HCT116 (cell line): ENCODE results near the gene SYCP1. TPM values are rescaled to one million over a fixed set of nuclear protein-coding genes. Genes with fewer than 3 reads are reported as not detected.

ENCODE experiments used
- ATAC-seq: fragments of 200-7000 bp; cut with Tn5 transposase; 2 replicates; pipeline ENCODE4 v1.9.1; 2020; ENCODE audit warnings: mild to moderate bottlenecking, moderate library complexity
- BruUV-seq: library from RNA; stranded (reverse); fragments of 400-500 nt; replicated peaks from 2 replicates; lab custom pipeline; 2021; lab: Mats Ljungman, UMichigan
- CTCF ChIA-PET: fragments of 300-600 bp; sonication (Branson Sonifier 250); formaldehyde crosslinking; loops from one replicate; lab custom pipeline; 2021; ENCODE audit warnings: antibody characterized with exemption; lab: Charles Lee
- POLR2A ChIA-PET: fragments of 300-600, 350-600 bp; sonication (Branson Sonifier 250); formaldehyde crosslinking; loops from one replicate; lab custom pipeline; 2021; ENCODE audit warnings: antibody characterized with exemption; lab: Charles Lee
- RAD21 ChIA-PET, 2 experiments: fragments of 300-600 bp; sonication (Branson Sonifier 250); formaldehyde crosslinking; loops; one replicate each; lab custom pipeline; 2023; ENCODE audit warnings: low total read pairs in 2 of 2; ENCODE audit not compliant: uncharacterized antibody in 2 of 2, unreplicated experiment in 2 of 2, low non-redundant PET in 1 of 2; lab: Charles Lee
- DNase-seq: peaks from one replicate; pipeline ENCODE4 v3.0.0-alpha.2; 2010; ENCODE audit warnings: low read depth, low spot score
- H2AFZ ChIP-seq: fragments of 200-600 bp; shearing (Covaris generic), sonication (generic); 2 replicates; pipeline ENCODE4 v1.6.1; 2017; ENCODE audit warnings: low read depth, mixed run types, mixed read lengths, antibody characterized with exemption, low read length; ENCODE audit not compliant: poor library complexity, severe bottlenecking
- H3K27ac ChIP-seq: 2 replicates; pipeline ENCODE4 v1.5.1; 2012; ENCODE audit warnings: low read depth, low read length
- H3K27me3 ChIP-seq: fragments of 200-600 bp; sonication (generic); 2 replicates; pipeline ENCODE4 v1.6.1; 2016; ENCODE audit warnings: mixed run types, low read length, mixed read lengths; ENCODE audit not compliant: insufficient read depth
- H3K36me3 ChIP-seq, 2 experiments: fragments of 200-500 bp in 1 of 2; fragments of 200-600 bp in 1 of 2; sonication (Bioruptor generic) in 1 of 2; sonication (generic) in 1 of 2; 2 replicates each; pipeline versions ENCODE4 v1.5.1 to v1.6.1; 2014 to 2016; ENCODE audit warnings: low read length in 2 of 2, inconsistent platforms in 1 of 2, mixed read lengths in 1 of 2, mixed run types in 1 of 2; ENCODE audit not compliant: insufficient read depth in 2 of 2, control insufficient read depth in 1 of 2
- H3K4me1 ChIP-seq, 2 experiments: fragments of 200-600 bp in 1 of 2; sonication (generic) in 1 of 2; 2 replicates each; pipeline versions ENCODE4 v1.5.1 to v1.6.1; 2012 to 2017; ENCODE audit warnings: low read length in 2 of 2, inconsistent platforms in 1 of 2, mild to moderate bottlenecking in 1 of 2, mixed read lengths in 1 of 2, mixed run types in 1 of 2, moderate library complexity in 1 of 2; ENCODE audit not compliant: insufficient read depth in 2 of 2, control insufficient read depth in 1 of 2
- H3K4me2 ChIP-seq: fragments of 200-600 bp; sonication (generic); 2 replicates; pipeline ENCODE4 v1.6.1; 2017; ENCODE audit warnings: mixed run types, low read length, mixed read lengths
- H3K4me3 ChIP-seq, 2 experiments: fragments of 200-600 bp in 1 of 2; sonication (generic) in 1 of 2; replicated peaks in 1 of 2; 2 replicates each; pipeline ENCODE4 v1.5.1; 2011 to 2016; ENCODE audit warnings: low read length in 2 of 2, control low read depth in 1 of 2, low read depth in 1 of 2, mild to moderate bottlenecking in 1 of 2, mixed read lengths in 1 of 2, mixed run types in 1 of 2
- H3K79me2 ChIP-seq: fragments of 200-600 bp; sonication (generic); 2 replicates; pipeline ENCODE4 v1.6.1; 2017; ENCODE audit warnings: mild to moderate bottlenecking, mixed run types, low read length, moderate library complexity, mixed read lengths; ENCODE audit not compliant: insufficient read depth
- H3K9ac ChIP-seq: fragments of 200-600 bp; sonication (generic); 2 replicates; pipeline ENCODE4 v1.6.1; 2016; ENCODE audit warnings: low read length, mixed read lengths
- H3K9me2 ChIP-seq: fragments of 200-600 bp; sonication (generic), shearing (Covaris generic); 2 replicates; pipeline ENCODE4 v1.6.1; 2017; ENCODE audit warnings: mixed run types, mild to moderate bottlenecking, moderate library complexity; ENCODE audit not compliant: insufficient read depth
- H3K9me3 ChIP-seq, 2 experiments: fragments of 200-500 bp in 1 of 2; fragments of 200-600 bp in 1 of 2; sonication (Bioruptor generic) in 1 of 2; sonication (generic) in 1 of 2; 2 replicates each; pipeline ENCODE4 v1.6.1; 2014 to 2017; ENCODE audit warnings: low read length in 2 of 2, mixed read lengths in 2 of 2, inconsistent platforms in 1 of 2, low read depth in 1 of 2, mild to moderate bottlenecking in 1 of 2, mixed run types in 1 of 2, moderate library complexity in 1 of 2; ENCODE audit not compliant: control insufficient read depth in 1 of 2, insufficient read depth in 1 of 2
- H4K20me1 ChIP-seq: fragments of 200-600 bp; sonication (generic), shearing (Covaris generic); 2 replicates; pipeline ENCODE4 v1.6.1; 2017; ENCODE audit warnings: mixed run types, mild to moderate bottlenecking, moderate library complexity; ENCODE audit not compliant: insufficient read depth
- CBX3 ChIP-seq: IDR thresholded peaks from 2 replicates; pipeline ENCODE4 v1.6.1; 2012; ENCODE audit warnings: low read depth
- EGR1 ChIP-seq: IDR thresholded peaks from 2 replicates; pipeline ENCODE4 v1.6.1; 2012; ENCODE audit warnings: low read depth
- EZH2 ChIP-seq: fragments of 200-600 bp; sonication (generic); IDR thresholded peaks from 2 replicates; pipeline ENCODE4 v1.6.1; 2017; ENCODE audit warnings: antibody characterized with exemption, mixed run types
- EZH2phosphoT487 ChIP-seq: fragments of 200-600 bp; IDR thresholded peaks from 2 replicates; pipeline ENCODE4 v1.6.1; 2018; ENCODE audit warnings: antibody characterized with exemption, borderline replicate concordance
- FOSL1 ChIP-seq: IDR thresholded peaks from 2 replicates; pipeline ENCODE4 v1.6.1; 2012; ENCODE audit warnings: low read depth
- POLR2A ChIP-seq: IDR thresholded peaks from 2 replicates; pipeline ENCODE4 v1.7.0; 2011; ENCODE audit warnings: borderline replicate concordance; ENCODE audit not compliant: insufficient read depth, insufficient read length; ENCODE audit errors: extremely low read depth
- POLR2AphosphoS5 ChIP-seq: IDR thresholded peaks from 2 replicates; pipeline ENCODE4 v1.6.1; 2011; ENCODE audit warnings: mild to moderate bottlenecking, low read depth, low read length, moderate library complexity
- RAD21 ChIP-seq: IDR thresholded peaks from 2 replicates; pipeline ENCODE4 v1.6.1; 2012; ENCODE audit warnings: low read depth, mild to moderate bottlenecking
- SRF ChIP-seq: IDR thresholded peaks from 2 replicates; pipeline ENCODE4 v1.6.1; 2012; ENCODE audit warnings: low read depth
- TCF7L2 ChIP-seq: IDR thresholded peaks from 2 replicates; pipeline ENCODE4 v1.7.0; 2011; ENCODE audit warnings: borderline replicate concordance, inconsistent platforms; ENCODE audit not compliant: insufficient read depth, insufficient read length; ENCODE audit errors: extremely low read depth
- YY1 ChIP-seq: IDR thresholded peaks from 2 replicates; pipeline ENCODE4 v1.6.1; 2011; ENCODE audit warnings: low read length, low read depth, moderate library complexity, mild to moderate bottlenecking; ENCODE audit not compliant: insufficient replicate concordance; ENCODE audit errors: extremely low read depth
- intact Hi-C: fragments of 100-400 bp; cut with micrococcal nuclease; formaldehyde crosslinking; loops from 2 replicates; pipeline ENCODE4 v1.10.0; 2022
- total RNA-seq: library from RNA; stranded (reverse); gene quantifications from one replicate; pipeline ENCODE4 v1.2.1, GENCODE V29; 2021; ENCODE audit not compliant: unreplicated experiment
- TF ChIP-seq, protein P1 (sequence below): IDR thresholded peaks from 2 replicates; pipeline ENCODE4 v1.6.1; 2012
- TF ChIP-seq, protein P2 (sequence below): IDR thresholded peaks from 2 replicates; pipeline ENCODE4 v1.6.1; 2011; ENCODE audit warnings: mild to moderate bottlenecking, low read length, moderate library complexity; ENCODE audit not compliant: insufficient replicate concordance; ENCODE audit errors: extremely low read depth
- TF ChIP-seq, protein P3 (sequence below), 3 experiments: fragments of 200-600 bp in 1 of 3; sonication (generic) in 1 of 3; IDR thresholded peaks in 2 of 3; conservative IDR thresholded peaks in 1 of 3; 2 replicates each; pipeline ENCODE4 v1.5.1; 2012 to 2017; ENCODE audit warnings: low read depth in 2 of 3, low read length in 2 of 3, antibody characterized with exemption in 1 of 3, borderline replicate concordance in 1 of 3, control low read depth in 1 of 3, mild to moderate bottlenecking in 1 of 3, mixed read lengths in 1 of 3, mixed run types in 1 of 3, moderate library complexity in 1 of 3; ENCODE audit not compliant: insufficient read depth in 1 of 3
- TF ChIP-seq, protein P4 (sequence below): IDR thresholded peaks from 2 replicates; pipeline ENCODE4 v1.6.1; 2012

The SYCP1 gene
- total RNA-seq, 1 experiment from 2014 or later, result not detected

DNA sequence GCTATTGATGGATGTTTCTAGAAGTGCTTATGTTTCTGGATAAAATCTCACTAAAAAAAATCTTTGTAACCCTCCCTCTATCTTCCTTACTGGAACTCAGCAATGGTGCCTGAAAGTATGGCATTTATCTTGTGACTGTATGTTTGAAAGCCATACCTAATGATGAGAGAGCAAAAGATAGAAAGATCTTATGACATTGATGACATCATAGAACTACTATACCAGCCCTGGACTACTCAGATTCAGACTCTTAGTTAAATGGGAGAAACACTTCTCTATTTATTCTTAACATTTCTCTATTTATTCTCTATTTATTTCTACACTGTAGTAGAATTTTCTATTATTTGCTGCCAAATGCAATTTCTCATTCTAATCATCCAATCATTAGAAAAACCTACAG is 32.7 kb upstream of the SYCP1 start:
- H3K9me3 ChIP-seq, result no peaks in the 10 kb centered on the region
- H3K4me1 ChIP-seq, result no peaks in the 10 kb centered on the region
- H3K36me3 ChIP-seq, result no peaks in the 10 kb centered on the region
- no peak overlapping the region for H3K4me3 ChIP-seq
- H3K4me2 ChIP-seq, result no peak overlapping the region
- no peaks in the 10 kb centered on the region for H4K20me1 ChIP-seq
- H2AFZ ChIP-seq, result no peak overlapping the region
- ATAC-seq (no peak), DNase-seq (no peak)
- no TSS peak for BruUV-seq
- no peak overlapping the region for H3K9ac ChIP-seq
- intact Hi-C loops, result no loop called here
- no peaks in the 10 kb centered on the region for H3K79me2 ChIP-seq
- CTCF ChIA-PET, result no interaction called here
- TF ChIP-seq SRF (no peak), CBX3 (no peak), EGR1 (no peak), POLR2AphosphoS5 (no peak), RAD21 (no peak), FOSL1 (no peak), POLR2A (no peak), YY1 (no peak), EZH2 (no peak), TCF7L2 (no peak), EZH2phosphoT487 (no peak)
- TF ChIP-seq, protein P1, sequence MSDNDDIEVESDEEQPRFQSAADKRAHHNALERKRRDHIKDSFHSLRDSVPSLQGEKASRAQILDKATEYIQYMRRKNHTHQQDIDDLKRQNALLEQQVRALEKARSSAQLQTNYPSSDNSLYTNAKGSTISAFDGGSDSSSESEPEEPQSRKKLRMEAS, result no peak
- TF ChIP-seq, protein P2, sequence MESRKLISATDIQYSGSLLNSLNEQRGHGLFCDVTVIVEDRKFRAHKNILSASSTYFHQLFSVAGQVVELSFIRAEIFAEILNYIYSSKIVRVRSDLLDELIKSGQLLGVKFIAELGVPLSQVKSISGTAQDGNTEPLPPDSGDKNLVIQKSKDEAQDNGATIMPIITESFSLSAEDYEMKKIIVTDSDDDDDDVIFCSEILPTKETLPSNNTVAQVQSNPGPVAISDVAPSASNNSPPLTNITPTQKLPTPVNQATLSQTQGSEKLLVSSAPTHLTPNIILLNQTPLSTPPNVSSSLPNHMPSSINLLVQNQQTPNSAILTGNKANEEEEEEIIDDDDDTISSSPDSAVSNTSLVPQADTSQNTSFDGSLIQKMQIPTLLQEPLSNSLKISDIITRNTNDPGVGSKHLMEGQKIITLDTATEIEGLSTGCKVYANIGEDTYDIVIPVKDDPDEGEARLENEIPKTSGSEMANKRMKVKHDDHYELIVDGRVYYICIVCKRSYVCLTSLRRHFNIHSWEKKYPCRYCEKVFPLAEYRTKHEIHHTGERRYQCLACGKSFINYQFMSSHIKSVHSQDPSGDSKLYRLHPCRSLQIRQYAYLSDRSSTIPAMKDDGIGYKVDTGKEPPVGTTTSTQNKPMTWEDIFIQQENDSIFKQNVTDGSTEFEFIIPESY, result no peak
- TF ChIP-seq, protein P3, sequence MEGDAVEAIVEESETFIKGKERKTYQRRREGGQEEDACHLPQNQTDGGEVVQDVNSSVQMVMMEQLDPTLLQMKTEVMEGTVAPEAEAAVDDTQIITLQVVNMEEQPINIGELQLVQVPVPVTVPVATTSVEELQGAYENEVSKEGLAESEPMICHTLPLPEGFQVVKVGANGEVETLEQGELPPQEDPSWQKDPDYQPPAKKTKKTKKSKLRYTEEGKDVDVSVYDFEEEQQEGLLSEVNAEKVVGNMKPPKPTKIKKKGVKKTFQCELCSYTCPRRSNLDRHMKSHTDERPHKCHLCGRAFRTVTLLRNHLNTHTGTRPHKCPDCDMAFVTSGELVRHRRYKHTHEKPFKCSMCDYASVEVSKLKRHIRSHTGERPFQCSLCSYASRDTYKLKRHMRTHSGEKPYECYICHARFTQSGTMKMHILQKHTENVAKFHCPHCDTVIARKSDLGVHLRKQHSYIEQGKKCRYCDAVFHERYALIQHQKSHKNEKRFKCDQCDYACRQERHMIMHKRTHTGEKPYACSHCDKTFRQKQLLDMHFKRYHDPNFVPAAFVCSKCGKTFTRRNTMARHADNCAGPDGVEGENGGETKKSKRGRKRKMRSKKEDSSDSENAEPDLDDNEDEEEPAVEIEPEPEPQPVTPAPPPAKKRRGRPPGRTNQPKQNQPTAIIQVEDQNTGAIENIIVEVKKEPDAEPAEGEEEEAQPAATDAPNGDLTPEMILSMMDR (IDR thresholded peaks at IDR 0.05 in 2 of 3, conservative IDR thresholded peaks at IDR 0.05 in 1 of 3; ENCODE audit: borderline replicate concordance in 1 of 3, insufficient read depth in 1 of 3, low read depth in 2 of 3, low read length in 2 of 3), result no peak
- TF ChIP-seq, protein P4, sequence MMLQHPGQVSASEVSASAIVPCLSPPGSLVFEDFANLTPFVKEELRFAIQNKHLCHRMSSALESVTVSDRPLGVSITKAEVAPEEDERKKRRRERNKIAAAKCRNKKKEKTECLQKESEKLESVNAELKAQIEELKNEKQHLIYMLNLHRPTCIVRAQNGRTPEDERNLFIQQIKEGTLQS, result no peak
- TF ChIP-seq, all 23 proteins: peak for 0
- ChIA-PET RAD21 (no interaction called here), POLR2A (no interaction called here)
- Histone ChIP-seq H3K27ac (no peak overlapping the region), H3K9me2 (no peaks in the 10 kb centered on the region), H3K27me3 (no peaks in the 10 kb centered on the region)
